DMS 273 (cell line): ENCODE measurements around the gene BCAN.
"Not testable (repeated sequence)": the region's sequence is repeated elsewhere in the genome, so short reads cannot be mapped to it uniquely, and the experiment has no call there.

ENCODE experiments used
- DNase-seq: peaks from one replicate; lab custom pipeline; 2025; ENCODE audit not compliant: unreplicated experiment; lab: John Stamatoyannopoulos, UW

The BCAN gene

GRCh38 chr1:156618853-156619581 is 22.9 kb upstream of the BCAN start, which contains the start of gene HAPLN2:
TSS of gene HAPLN2 (plus strand) at chr1:156619415. CDS start at chr1:156623491, 4,076 bp downstream.
- peak; percentile 81 for DNase-seq

GRCh38 chr1:156619582-156619955 is 22.3 kb upstream of the BCAN start:
- no peak for DNase-seq

- no peak for DNase-seq
Measured at GRCh38 chr1:156622581-156623297, 19.2 kb upstream of the BCAN start.

GRCh38 chr1:156623946-156624813 is 17.7 kb upstream of the BCAN start:
- peak; percentile 89 for DNase-seq

- peak; percentile 59 for DNase-seq
Measured at GRCh38 chr1:156624814-156625435, 17.0 kb upstream of the BCAN start.

GRCh38 chr1:156625436-156626078 is 16.4 kb upstream of the BCAN start:
- peak; percentile 84 for DNase-seq

GRCh38 chr1:156626079-156626438 is 15.9 kb upstream of the BCAN start:
- no peak for DNase-seq

GRCh38 chr1:156627313-156627880 is 14.5 kb upstream of the BCAN start:
- peak; percentile 82 for DNase-seq

GRCh38 chr1:156629823-156630449 is 12.0 kb upstream of the BCAN start:
- DNase-seq = no peak

GRCh38 chr1:156631152-156631551 is 10.8 kb upstream of the BCAN start:
- DNase-seq = not testable (repeated sequence)

GRCh38 chr1:156632355-156632754 is 9.6 kb upstream of the BCAN start:
- DNase-seq = no peak

- DNase-seq = peak; percentile 56
Measured at GRCh38 chr1:156638189-156638985, 3.5 kb upstream of the BCAN start.

GRCh38 chr1:156639601-156640101 is 2.3 kb upstream of the BCAN start:
- peak; percentile 53 for DNase-seq

- DNase-seq = no peak
Measured at GRCh38 chr1:156640842-156641706, 843 bp upstream of the BCAN start.

- no peak for DNase-seq
Measured at GRCh38 chr1:156642265-156643048, 540 bp downstream of the BCAN start.

GRCh38 chr1:156643049-156643777 is 1.3 kb downstream of the BCAN start:
- DNase-seq = no peak

GRCh38 chr1:156643778-156644092 is 1.8 kb downstream of the BCAN start:
- no peak for DNase-seq
